GM23338 (cell line): Measurements from ENCODE around the gene SLC18A2. TPM values are rescaled to one million over a fixed set of nuclear protein-coding genes. Genes with fewer than 3 reads are reported as not detected.

Experiments used
- ATAC-seq: fragments of 200-7000 bp; cut with Tn5 transposase; 3 replicates; pipeline ENCODE4 v1.9.1; 2020
- DNase-seq: peaks from one replicate; pipeline ENCODE4 v3.0.0-alpha.2; 2015; ENCODE audit warnings: low spot score
- H2AFZ ChIP-seq: fragments of 200-600 bp; sonication (generic); 2 replicates; pipeline ENCODE4 v1.8.0; 2016; ENCODE audit warnings: antibody characterized with exemption, mild to moderate bottlenecking, moderate library complexity
- H3F3A ChIP-seq: fragments of 200-600 bp; sonication (generic); replicated peaks from 2 replicates; pipeline ENCODE4 v1.8.0; 2017; ENCODE audit warnings: antibody characterized with exemption, mixed run types, low read depth
- H3K27ac ChIP-seq: fragments of 200-600 bp; sonication (generic); 2 replicates; pipeline ENCODE4 v1.6.1; 2016; ENCODE audit warnings: low read depth
- H3K27me3 ChIP-seq: fragments of 200-600 bp; sonication (generic); 2 replicates; pipeline ENCODE4 v1.8.0; 2016; ENCODE audit warnings: mild to moderate bottlenecking, mixed run types, moderate library complexity; ENCODE audit not compliant: insufficient read depth
- H3K36me3 ChIP-seq: fragments of 200-600 bp; sonication (generic); 2 replicates; pipeline ENCODE4 v1.8.0; 2016; ENCODE audit warnings: mild to moderate bottlenecking; ENCODE audit not compliant: insufficient read depth
- H3K4me1 ChIP-seq: fragments of 200-600 bp; sonication (generic); 2 replicates; pipeline ENCODE4 v1.8.0; 2016; ENCODE audit warnings: mild to moderate bottlenecking, moderate library complexity; ENCODE audit not compliant: insufficient read depth
- H3K4me2 ChIP-seq: fragments of 200-600 bp; sonication (generic); 2 replicates; pipeline ENCODE4 v1.7.1; 2017; ENCODE audit warnings: mixed run types
- H3K4me3 ChIP-seq: fragments of 200-600 bp; sonication (generic); 2 replicates; pipeline ENCODE4 v1.6.1; 2016; ENCODE audit warnings: mixed run types
- H3K79me2 ChIP-seq: fragments of 200-600 bp; sonication (generic); replicated peaks from 2 replicates; pipeline ENCODE4 v1.8.0; 2017; ENCODE audit warnings: mild to moderate bottlenecking; ENCODE audit not compliant: insufficient read depth
- H3K9me2 ChIP-seq: fragments of 200-600 bp; sonication (generic); 2 replicates; pipeline ENCODE4 v1.8.0; 2017; ENCODE audit not compliant: insufficient read depth
- H4K20me1 ChIP-seq: fragments of 200-600 bp; sonication (generic); replicated peaks from 2 replicates; pipeline ENCODE4 v1.8.0; 2017; ENCODE audit warnings: mild to moderate bottlenecking; ENCODE audit not compliant: insufficient read depth
- H3K27ac Mint-ChIP-seq: 2 replicates; pipeline ENCODE4 v1.8.0; 2020; ENCODE audit warnings: inconsistent platforms, mild to moderate bottlenecking, moderate library complexity, mixed read lengths
- H3K27me3 Mint-ChIP-seq: 3 replicates; pipeline ENCODE4 v1.8.0; 2022; ENCODE audit warnings: low read depth, mild to moderate bottlenecking, moderate library complexity, mixed read lengths, inconsistent platforms; ENCODE audit not compliant: insufficient read depth, poor library complexity
- H3K36me3 Mint-ChIP-seq: 3 replicates; pipeline ENCODE4 v1.8.0; 2021; ENCODE audit warnings: low read depth, mild to moderate bottlenecking, inconsistent platforms, moderate library complexity, mixed read lengths
- H3K4me1 Mint-ChIP-seq: 3 replicates; pipeline ENCODE4 v1.8.0; 2020; ENCODE audit warnings: mild to moderate bottlenecking, inconsistent platforms, mixed read lengths
- H3K4me3 Mint-ChIP-seq: 3 replicates; pipeline ENCODE4 v1.8.0; 2021; ENCODE audit warnings: moderate library complexity, mild to moderate bottlenecking, inconsistent platforms, mixed read lengths
- H3K9me3 Mint-ChIP-seq: 3 replicates; pipeline ENCODE4 v1.8.0; 2020; ENCODE audit warnings: moderate library complexity, mild to moderate bottlenecking, inconsistent platforms, mixed read lengths
- CREB1 ChIP-seq: fragments of 250-450 bp; sonication (Bioruptor Pico); IDR thresholded peaks from 2 replicates; pipeline ENCODE4 v1.5.0; 2020; ENCODE audit warnings: low read depth, mild to moderate bottlenecking, moderate library complexity
- CTCF ChIP-seq, 2 experiments: fragments of 200-600 bp in 1 of 2; sonication (generic) in 1 of 2; conservative IDR thresholded peaks; 2 replicates each; pipeline versions ENCODE4 v1.5.1 to v1.6.1; 2016 to 2017; ENCODE audit warnings: antibody characterized with exemption in 2 of 2, low read depth in 2 of 2, mild to moderate bottlenecking in 2 of 2, moderate library complexity in 1 of 2
- ETS1 ChIP-seq: IDR thresholded peaks from 2 replicates; pipeline ENCODE4 v1.6.1; 2016; ENCODE audit warnings: antibody characterized with exemption
- EZH2 ChIP-seq: fragments of 200-600 bp; sonication (generic); IDR thresholded peaks from one replicate; pipeline ENCODE4 v1.8.0; 2017; ENCODE audit warnings: antibody characterized with exemption, mild to moderate bottlenecking, low read depth; ENCODE audit not compliant: unreplicated experiment
- EZH2phosphoT487 ChIP-seq: fragments of 200-600 bp; sonication (generic); IDR thresholded peaks from one replicate; pipeline ENCODE4 v1.8.1; 2018; ENCODE audit warnings: antibody characterized with exemption; ENCODE audit not compliant: unreplicated experiment
- JUNB ChIP-seq: IDR thresholded peaks from one replicate; pipeline ENCODE4 v1.6.1; 2016; ENCODE audit warnings: antibody characterized with exemption; ENCODE audit not compliant: unreplicated experiment
- NANOG ChIP-seq: IDR thresholded peaks from 2 replicates; pipeline ENCODE4 v1.6.1; 2016; ENCODE audit warnings: antibody characterized with exemption, borderline replicate concordance
- POLR2AphosphoS5 ChIP-seq: IDR thresholded peaks from 2 replicates; pipeline ENCODE4 v1.6.1; 2016; ENCODE audit warnings: antibody characterized with exemption, low read depth
- REST ChIP-seq: IDR thresholded peaks from one replicate; pipeline ENCODE4 v1.6.1; 2018; ENCODE audit warnings: antibody characterized with exemption; ENCODE audit not compliant: unreplicated experiment
- STAT1 ChIP-seq: IDR thresholded peaks from one replicate; pipeline ENCODE4 v1.6.1; 2016; ENCODE audit warnings: antibody characterized with exemption; ENCODE audit not compliant: unreplicated experiment
- ZNF114 ChIP-seq: fragments of 250-450 bp; sonication (Bioruptor Pico); IDR thresholded peaks from 2 replicates; pipeline ENCODE4 v1.5.0; 2020; ENCODE audit warnings: mild to moderate bottlenecking, moderate library complexity
- ZNF331 ChIP-seq: fragments of 250-450 bp; sonication (Bioruptor Pico); IDR thresholded peaks from 2 replicates; pipeline ENCODE4 v1.5.0; 2020; ENCODE audit warnings: low read depth, mild to moderate bottlenecking, moderate library complexity
- ZNF462 ChIP-seq: fragments of 250-450 bp; sonication (Bioruptor Pico); IDR thresholded peaks from 2 replicates; pipeline ENCODE4 v1.5.0; 2020; ENCODE audit warnings: mild to moderate bottlenecking, moderate library complexity
- polyA plus RNA-seq: library from polyadenylated mRNA; unstranded; fragments of >200 nt; fragmentation: Nextera tagmentation; extraction: Ambion mirVana; gene quantifications from 2 replicates; pipeline ENCODE4 v1.2.1, GENCODE V29; 2016
- total RNA-seq: library from RNA; depleted of rRNA; stranded (reverse); fragments of >200 nt; shearing (Covaris generic); gene quantifications from 2 replicates; pipeline ENCODE4 v1.2.3, GENCODE V29; 2014

The SLC18A2 gene
- total and polyA plus RNA-seq, 2 experiments from 2014 or later, result 4.3 to 8.7 TPM

- H3K4me3 ChIP-seq, result no peak overlapping the region
- H3K4me1 ChIP-seq, result peaks cover under 1% of the 10 kb centered on the region; the same call in 1 of the 2 replicates
- peaks cover 12% of the 10 kb centered on the region for H3K9me3 Mint-ChIP-seq
- H3K4me3 Mint-ChIP-seq, result no peak overlapping the region
- H3K27me3 Mint-ChIP-seq, result peaks cover 10% of the 10 kb centered on the region
- no peaks in the 10 kb centered on the region for H3K4me1 Mint-ChIP-seq
- TF ChIP-seq STAT1, result no peak
- TF ChIP-seq CTCF (conservative IDR thresholded peaks at IDR 0.05; ENCODE audit: low read depth in 2 of 2), result peak; percentile 87 to 91
- TF ChIP-seq ZNF114 (CRISPR knock-in tag), result no peak
- no peak for TF ChIP-seq REST
- no peak for TF ChIP-seq ZNF331 (CRISPR knock-in tag)
- no peak for TF ChIP-seq ETS1
- TF ChIP-seq POLR2AphosphoS5, result no peak
- no peak for TF ChIP-seq NANOG
- TF ChIP-seq EZH2, result no peak
- no peak for TF ChIP-seq EZH2phosphoT487
- TF ChIP-seq CREB1, result no peak
- 0 out of 2 replicates have a peak, but pooled peaks have one; percentile 47 for TF ChIP-seq ZNF462 (CRISPR knock-in tag)
- no peak for TF ChIP-seq JUNB
- no peaks in the 10 kb centered on the region for H3F3A ChIP-seq
- 0 out of 2 replicates have a peak overlapping the region, but pooled peaks have one; percentile 45 for H2AFZ ChIP-seq
- no peaks in the 10 kb centered on the region; the same call in 1 of the 2 replicates for H4K20me1 ChIP-seq
- no peaks in the 10 kb centered on the region for H3K79me2 ChIP-seq
- no peak overlapping the region for H3K27ac Mint-ChIP-seq
- H3K36me3 Mint-ChIP-seq, result peaks cover 10% of the 10 kb centered on the region
- H3K4me2 ChIP-seq, result no peak overlapping the region
- no peaks in the 10 kb centered on the region for H3K9me2 ChIP-seq
- H3K27ac ChIP-seq, result no peak overlapping the region
- ATAC-seq, result peak; percentile 95
- H3K27me3 ChIP-seq, result no peaks in the 10 kb centered on the region
- no peaks in the 10 kb centered on the region for H3K36me3 ChIP-seq
- DNase-seq, result peak; percentile 89
Measured at GRCh38 chr10:117226813-117227451, 14.0 kb upstream of the SLC18A2 start.
